Smooth muscle cell of the brain vasculature (primary cell): ENCODE data around the gene NCAM2.

Experiments
- DNase-seq: peaks from one replicate; pipeline ENCODE4 v3.0.0-alpha.2; 2012; ENCODE audit warnings: low read depth, low spot score

Gene NCAM2

DNA sequence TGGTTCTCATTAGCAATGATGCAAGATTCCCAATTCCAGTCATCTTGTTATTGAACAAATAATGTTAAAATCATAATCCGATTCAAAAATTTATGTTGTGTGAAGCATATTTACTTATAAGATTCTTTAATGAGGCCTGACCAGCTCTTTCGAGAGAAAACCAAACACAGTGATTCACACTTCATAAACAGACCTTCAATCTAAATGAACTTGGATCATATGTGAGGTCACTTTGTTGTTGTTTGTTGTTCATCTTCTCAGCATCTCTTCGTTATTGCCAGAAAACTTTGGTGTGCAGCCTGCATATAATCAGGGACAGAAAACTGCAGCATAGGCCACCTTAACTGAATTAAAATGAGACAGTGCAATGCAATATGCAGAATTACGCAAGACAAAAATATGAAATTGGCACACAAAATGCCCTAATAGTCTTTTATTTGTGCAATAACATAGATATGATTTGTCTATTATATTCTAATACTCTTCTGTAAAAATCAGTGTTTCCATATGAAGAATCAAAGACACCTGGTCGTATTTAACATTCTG, 30.1 kb downstream of the NCAM2 start:
- no peak for DNase-seq

DNA sequence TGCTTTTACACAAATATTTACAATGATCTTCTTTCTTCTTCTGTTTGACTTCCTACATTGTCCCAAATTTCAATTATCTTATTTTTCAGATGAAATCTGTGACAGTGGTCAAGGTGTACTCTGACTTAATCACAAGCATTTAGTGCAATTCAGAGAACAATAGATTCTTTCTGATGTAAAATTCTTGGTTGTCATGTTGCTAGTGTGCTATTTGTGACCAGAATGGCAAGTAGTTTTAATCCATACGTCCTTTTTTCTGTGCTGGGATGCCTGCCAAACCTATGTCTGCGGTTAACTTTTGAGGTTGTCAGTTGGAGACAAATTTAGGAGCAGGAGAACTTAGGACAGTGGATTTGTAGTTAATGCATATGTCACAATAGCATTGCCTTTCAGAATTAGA, 31.0 kb downstream of the NCAM2 start:
- DNase-seq: no peak

DNA sequence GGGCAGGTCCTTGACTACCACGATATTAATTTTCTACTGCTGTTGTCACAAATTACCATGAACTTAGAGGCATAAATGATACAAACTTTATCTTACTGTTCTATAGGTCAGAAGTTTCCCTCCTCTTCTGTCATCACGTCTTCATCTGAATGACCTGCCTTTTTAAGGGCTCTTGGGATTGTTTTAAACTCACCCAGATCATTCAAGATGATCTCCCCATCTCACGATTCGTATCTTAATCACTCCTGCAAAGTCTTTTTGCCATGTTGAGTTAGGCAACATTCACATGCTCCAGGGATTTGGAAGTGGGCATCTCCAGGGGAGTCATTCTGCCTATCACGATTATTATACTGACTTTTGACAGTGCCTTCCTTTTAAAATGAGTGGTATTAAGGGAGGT, 32.1 kb downstream of the NCAM2 start:
- no peak for DNase-seq

DNA sequence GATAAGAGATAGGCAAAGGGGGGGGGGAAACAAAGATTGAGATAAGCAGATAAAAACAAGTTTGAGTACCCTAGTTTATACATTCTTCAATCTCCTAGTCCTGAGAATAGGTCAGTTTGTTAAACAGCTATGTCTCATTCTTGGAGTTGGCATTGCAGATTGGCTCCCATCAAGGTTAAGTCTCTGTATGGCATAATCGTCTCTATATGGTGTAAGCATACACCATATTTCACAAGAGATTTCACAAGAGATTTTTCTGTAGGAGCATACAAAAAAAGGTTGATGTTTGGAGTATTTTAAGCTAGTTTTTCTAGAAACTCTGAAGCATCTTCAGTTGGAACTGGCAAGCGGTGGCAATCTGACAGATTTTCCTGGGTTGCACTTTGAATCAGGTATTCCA, 35.8 kb downstream of the NCAM2 start:
- no peak for DNase-seq

DNA sequence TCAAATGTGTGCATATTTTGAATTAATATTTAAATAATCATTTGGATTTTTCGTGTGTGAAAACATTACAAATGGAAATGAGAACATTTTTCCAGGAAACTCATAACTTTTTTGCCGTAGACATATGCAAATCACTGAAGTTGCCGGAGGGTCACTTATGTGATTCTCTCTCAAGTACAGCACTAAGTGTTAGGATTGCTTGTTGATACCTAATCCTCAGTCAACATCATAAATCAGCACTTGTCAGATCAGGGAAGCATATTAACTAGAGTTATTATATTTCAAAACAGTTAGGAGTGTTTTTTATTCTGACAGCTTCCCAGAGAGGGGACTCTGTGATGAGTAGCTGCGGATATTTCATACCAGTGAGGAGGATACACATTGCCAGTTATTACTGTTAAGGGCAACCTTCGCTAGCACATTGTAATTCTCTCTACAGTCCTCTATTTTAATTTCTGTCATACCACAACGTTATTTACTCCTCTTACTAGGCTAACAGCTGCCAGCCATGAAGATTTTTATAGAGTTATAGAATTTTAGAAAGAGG, 41.5 kb downstream of the NCAM2 start:
- DNase-seq: no peak

DNA sequence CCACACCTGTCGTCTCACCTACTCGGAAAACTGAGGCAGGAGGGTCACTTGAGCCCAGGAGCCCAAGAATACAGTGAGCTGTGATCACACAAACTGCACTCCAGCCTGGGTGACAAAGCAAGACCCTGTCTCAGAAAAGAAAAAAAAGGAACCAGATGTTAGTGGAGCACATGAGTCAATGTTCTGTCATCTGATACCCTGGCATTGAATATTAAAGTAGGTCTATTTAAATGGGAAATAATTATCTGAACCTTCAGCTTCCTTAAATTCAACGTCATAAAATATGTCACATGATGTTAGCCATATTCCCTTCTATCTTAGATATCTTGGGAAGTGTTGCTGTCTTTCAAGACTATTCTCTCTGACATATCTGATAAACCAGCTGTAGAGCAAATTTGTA, 47.3 kb downstream of the NCAM2 start:
- no peak for DNase-seq

DNA sequence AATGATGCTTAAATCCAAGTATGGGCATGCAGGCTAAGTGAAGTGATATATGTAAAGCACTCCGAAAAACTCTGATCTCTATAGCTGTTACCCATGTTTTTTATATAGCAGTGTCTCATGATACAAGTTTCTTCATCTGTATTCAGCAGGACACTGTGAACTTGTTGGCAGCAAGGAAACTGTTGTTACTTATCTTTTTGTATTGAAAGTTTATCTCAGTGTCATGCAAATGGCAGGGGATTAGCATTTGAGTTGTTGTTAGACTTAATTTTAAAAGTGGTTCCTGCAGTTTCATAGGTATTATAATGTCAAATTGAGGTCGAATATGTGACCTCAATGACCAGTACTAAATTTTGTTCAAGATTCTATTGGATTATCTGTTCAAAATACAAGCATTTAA, 47.9 kb downstream of the NCAM2 start:
- DNase-seq: no peak

DNA sequence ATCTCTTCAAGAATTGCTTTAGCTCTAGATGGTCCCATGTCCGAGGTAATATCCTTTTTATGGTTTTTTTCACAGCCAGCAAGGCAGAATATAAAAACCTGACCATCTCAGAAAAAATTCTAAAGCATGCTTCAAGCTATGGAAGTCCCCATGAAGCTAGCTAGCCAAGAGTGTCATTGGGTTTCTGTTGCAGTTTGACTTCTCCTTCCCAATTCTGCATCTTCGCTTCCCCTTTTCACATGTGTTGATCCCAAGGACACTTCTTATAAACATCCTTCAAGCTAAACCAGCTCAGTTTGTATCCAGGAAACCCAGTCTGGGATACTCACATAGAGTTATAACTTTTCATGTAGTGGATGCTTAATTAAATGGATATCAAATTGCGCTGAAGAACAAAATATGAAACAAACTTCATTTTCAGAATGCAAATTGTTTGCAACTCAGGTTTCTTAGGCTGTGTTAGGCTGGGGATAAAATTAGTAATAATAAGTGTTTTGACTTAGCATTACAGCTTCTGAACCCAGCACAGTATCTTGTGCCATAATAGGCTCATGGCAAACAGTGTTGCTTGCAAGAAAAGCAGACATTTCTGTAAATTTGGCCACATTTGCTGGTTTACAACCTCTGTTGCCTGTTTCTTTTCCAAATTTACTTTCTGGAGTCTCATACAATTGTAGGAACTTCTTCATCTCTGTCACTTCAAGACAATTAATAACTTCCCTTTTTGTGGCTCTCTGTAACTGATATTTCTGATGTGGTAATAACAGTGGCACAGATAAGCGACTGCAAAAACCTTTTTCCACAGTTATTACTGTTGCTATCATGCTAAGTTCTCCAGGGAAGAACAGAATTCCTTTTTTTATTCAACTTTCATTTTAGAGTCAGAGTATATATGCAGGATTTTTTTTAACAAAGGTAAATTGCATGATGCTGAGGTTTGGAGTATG, 53.2 kb downstream of the NCAM2 start:
- no peak for DNase-seq

DNA sequence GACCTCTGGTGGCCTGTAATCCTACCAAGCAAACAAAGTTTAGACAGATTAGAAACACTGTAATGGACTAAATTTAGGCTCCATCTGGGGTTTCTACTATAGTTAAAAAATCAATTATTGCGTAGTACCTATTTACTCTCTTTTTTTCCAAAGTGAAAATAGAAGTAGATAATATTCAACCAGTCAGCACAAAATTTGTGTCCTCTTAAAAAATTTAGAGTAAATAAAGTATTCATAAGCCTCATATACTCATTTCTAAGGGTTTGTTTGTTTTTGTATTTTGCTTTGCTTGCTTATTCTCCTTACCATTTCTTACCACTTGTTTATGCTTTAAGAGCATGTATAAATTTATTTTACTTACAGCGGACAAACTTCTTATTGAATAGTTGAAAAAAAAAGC, 54.5 kb downstream of the NCAM2 start:
- no peak for DNase-seq

DNA sequence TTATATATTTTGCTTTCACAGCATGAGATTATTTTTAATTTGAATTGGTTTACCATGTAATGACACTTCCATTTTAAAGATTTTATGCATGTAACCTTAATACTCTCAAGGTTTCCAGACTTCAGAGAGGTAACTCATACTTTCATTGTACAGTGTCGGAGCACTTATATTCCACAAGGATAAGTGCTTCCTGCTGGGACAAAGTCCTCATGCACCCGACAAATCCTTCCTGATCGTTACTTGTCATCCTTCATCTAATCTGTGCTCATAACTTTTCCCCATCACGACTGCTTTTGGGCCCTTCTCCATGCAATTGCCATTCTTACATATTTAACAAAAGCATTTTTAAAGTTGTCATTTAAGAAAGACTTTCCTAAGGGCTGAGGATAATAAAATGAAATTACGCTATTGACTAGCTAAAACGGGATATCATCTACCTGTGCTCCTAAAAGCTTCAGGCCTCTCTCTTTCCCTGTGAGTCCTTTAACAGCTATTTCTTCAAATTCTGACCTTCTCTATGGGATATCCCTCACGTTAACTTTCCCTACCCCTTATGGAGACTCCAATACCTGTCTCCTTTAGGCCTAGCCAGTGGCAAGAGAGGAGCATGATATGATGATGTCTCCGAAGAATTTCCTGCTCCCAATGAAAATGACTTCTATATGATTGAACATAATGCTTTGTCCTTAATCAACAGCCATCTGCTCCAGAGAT, 59.3 kb downstream of the NCAM2 start:
- DNase-seq: no peak

DNA sequence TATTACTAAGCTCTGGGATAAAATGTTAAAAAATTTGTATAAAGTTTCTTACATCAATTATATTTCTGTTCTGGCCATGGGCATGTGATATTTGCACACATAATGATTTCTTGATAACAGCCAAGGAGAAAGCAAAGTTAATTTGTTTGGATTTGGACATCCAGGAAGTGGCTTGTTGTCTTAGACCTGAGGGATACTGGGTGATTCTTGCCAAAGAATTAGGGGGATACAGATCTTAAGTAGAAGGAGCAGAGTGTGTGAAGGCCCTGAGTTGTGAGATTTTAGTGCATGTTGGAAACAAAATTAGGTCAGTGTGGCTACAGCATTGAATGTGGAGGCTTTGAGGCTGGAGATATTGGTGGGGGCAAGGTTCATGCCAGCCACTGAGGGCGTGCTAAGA, 65.6 kb downstream of the NCAM2 start:
- DNase-seq: no peak

DNA sequence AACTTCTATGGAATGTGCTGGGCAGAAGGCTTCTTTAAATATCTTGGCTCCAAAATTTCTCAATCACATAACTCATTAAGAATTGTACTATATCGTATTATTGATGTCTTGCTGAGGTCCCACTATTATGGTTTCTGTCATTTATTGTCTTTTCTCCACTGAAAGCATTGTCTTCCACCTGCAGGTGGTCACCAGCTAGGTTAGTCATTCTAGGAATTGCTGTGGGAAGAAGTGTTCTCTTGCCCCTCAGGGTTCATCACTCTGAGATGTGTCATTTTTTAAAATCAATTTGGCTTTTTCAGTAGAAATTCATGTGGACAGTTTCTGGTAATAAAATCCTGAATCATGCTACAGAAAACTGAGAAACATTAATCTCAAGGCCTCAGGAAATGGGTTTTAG, 66.1 kb downstream of the NCAM2 start:
- DNase-seq: no peak

DNA sequence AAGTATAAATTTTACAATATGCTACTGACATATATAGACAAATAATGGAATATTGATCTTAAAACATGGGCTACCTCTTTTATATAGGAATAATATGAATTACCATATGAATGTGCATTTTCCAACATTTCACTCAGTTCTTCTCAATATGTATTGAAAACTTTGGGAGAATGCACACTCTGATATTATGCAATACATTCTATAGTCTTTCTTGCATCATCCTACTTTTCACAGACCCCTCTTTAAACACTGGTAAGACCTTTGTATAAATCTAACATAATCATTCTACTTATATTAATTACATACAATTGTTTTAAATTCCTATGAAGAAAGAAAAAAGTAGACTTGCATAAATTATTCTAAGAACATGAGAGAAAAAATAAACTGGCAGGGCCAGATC, 69.2 kb downstream of the NCAM2 start:
- DNase-seq: no peak

DNA sequence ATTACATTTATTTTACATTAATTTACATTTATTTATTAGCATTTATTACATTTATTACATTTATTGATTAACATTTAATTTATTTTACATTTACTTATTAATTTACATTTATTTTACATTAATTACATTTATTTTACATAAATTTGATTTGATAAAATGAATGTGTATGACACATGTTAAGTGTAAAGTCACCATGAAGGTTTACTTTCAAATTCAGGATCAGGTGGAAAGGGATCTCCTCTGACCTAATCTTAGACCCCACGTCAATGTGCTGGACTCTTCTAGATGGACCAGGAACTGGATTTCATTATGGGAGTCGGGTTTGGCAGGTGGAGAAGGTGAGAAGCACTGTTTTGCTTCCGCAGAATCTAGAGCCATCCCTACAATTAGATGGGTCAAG, 76.1 kb downstream of the NCAM2 start:
- no peak for DNase-seq

DNA sequence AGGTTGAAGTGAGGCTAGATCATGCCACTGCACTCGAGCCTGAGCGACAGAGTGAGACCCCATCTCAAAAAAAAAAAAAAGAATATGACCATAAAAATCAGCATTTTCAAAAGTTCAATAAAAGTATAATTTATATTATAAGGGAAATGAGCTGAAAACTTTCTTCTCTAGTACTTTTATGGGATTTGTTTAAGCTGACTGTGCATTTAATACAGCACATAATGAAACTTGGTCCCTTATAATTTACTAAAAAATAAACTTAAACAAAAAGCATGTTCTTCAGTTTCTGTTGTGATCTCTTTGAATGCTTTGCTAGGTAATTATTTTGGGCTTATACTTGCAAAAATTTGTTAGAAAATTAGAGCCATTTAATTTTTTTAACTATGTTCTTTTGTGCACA, 77.8 kb downstream of the NCAM2 start:
- DNase-seq: no peak

DNA sequence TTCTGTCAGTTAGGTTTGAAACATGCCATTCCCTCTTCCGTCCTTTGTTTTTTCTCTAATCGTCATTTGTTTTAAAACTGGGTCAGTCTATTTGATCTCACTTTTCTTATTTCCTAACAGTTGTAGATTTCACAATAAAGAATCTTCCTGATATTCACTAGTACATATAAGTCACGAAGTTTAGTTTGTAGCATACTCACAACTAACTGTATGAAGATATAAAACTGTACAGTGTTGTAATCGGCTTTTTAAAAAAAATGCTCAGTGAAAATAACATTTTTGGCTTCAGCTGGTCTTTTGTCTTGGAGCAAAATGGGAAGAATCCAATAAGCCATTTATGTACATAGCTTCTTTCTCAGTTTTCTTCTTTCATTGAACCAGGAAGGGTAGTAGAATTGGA, 78.3 kb downstream of the NCAM2 start:
- no peak for DNase-seq

DNA sequence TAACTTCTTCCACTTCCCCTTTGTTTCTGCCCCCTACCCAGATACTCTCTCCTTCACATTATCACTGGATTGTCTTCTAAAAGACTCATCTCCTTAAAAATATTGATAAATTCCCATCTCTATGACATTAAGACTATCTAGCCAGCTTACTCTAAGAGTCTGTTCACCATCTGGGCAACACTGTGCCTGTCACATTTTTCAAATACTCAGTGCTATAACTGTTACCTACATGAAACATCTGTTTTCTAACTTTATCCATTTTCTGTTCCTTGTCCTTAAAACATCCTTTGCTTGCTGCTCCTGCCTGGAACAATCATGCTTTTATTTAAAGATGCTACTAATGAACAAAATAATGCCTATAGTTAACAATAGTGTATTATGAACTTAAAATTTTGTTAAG, 81.4 kb downstream of the NCAM2 start:
- no peak for DNase-seq

DNA sequence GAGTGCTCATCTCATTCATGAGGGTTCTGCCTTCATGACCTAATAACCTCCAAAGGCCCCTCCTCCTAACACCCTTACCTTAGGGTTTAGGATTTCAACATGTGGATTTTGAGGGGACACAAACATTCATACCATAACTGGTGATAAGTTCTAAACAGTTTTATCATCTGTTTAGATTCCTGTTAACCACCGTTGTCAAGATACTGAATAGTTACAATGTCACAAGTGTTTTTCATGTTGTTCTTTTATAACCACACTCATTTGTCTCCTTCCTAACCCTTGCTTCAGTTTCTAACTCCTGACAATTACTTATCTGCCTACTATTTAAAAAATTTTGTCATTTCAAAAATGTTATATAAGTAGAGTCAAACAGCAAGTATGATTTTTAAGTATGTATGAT, 86.0 kb downstream of the NCAM2 start:
- DNase-seq: no peak

DNA sequence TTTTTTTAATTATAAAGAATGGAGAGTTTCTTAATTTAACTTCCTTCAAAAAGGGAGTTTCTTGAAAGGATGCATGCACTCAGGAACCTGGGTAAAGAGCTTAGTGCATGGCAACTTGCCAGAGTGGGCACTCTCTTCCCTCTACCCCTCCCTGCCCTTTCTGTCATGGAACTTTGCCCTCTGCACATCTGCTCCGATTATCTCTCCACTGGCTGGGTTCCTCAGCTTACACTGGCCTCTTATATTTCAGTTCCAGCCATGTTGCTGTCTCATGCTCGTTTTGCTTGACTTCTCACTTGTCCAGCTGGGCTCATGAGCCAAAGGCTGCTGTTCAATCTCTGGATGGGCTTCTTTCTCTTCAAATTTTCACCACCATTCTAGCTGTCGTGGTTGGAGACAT, 87.0 kb downstream of the NCAM2 start:
- no peak for DNase-seq

DNA sequence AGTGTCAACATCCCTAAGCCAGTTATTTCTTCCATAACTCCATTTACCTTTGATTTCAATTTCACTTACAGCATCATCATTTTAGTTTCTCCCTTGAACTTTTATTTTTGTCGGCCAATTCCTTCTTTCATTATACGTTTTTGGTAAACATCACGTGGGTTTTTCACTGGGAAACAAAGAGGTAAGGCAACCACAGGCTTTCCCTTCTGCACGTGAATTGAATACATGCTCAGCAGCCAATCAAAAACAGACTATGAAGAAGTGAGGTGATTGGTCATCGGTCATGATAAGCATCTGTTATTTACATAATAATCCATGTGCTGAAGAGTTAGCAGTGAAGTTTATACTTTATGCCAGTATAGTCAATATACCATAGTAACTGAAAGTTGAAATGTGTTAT, 98.7 kb downstream of the NCAM2 start:
- DNase-seq: no peak

DNA sequence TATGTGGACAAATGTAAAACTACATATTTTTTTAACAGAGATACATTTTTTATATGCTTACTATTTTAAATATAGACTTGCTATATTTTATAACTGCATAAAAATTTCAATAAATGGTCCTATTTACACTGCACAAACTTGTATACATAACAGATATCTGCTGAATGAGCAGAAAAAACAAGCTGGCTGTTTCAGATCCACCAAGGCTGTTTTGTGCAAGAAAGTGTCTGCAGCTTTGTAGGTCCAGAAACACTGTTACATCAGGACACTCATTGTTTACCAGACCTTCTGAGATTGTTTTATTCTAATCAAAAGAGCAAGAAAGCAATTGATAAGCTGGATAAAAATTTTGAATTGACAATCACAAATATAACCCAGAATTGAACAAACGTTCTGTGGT, 99.3 kb downstream of the NCAM2 start:
- no peak for DNase-seq

DNA sequence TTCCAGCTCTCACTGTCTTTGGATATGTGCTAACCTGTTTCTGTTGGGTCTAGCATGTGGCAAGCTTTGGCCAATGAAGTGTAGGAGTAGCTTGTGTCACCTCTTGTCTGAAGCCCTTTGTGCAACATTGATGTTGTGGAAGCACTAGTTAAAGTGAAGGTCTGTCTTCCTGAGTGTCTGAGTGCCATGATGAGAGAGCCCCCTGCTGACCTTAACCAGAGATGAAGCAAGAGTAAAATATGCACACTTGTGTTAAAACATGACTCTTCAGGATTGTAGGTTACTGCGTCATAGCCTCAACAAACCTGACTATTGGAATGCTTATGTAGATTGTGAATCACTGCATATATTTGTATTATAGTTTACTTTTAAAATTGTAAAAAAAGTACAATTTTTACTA, 103.7 kb downstream of the NCAM2 start:
- no peak for DNase-seq

DNA sequence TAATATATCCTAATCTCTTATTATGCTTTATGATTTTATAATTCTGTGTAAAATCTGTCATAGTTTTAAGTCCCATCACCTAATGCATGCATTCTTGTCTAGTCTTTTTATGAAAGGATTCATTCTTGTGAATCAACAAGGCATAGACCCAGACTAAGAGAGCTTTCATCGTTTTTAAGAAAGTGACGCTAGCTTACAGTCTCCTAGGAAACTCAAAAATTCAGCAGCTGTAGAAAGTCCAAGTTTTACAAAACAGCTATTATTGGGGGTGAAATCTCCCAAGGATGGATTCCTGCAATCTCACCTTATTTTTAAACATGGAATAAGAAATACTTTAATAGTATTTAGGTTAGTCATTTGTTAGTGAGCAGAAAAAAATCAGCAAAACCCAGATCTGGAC, 104.7 kb downstream of the NCAM2 start:
- DNase-seq: no peak
